LoVo (cell line): ENCODE data around the gene MGP.

Experiments
- DNase-seq: peaks from one replicate; pipeline ENCODE4 v3.0.0-alpha.2; 2016; ENCODE audit warnings: low spot score

MGP gene

GRCh38 chr12:14860490-14860889, 25.2 kb downstream of the MGP start:
- DNase-seq: no peak

DNA sequence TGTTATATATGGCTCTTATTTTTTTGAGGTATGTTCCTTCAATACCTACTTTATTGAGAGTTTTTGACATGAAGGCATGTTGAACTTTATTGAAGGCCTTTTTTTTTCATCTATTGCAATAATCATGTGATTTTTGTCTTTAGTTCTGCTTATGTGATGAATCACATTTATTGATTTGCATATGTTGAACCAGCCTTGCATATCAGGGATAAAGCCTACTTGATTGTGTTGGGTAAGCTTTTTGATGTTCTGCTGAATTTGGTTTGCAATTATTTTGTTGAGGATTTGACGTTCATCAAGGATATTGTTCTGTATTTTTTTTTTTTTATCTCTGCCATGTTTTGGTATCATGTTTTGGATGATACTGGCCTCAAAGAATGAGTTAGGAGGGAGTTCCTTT, 27.1 kb downstream of the MGP start:
- no peak for DNase-seq

GRCh38 chr12:14854586-14855183, 31.0 kb downstream of the MGP start:
- no peak for DNase-seq

DNA sequence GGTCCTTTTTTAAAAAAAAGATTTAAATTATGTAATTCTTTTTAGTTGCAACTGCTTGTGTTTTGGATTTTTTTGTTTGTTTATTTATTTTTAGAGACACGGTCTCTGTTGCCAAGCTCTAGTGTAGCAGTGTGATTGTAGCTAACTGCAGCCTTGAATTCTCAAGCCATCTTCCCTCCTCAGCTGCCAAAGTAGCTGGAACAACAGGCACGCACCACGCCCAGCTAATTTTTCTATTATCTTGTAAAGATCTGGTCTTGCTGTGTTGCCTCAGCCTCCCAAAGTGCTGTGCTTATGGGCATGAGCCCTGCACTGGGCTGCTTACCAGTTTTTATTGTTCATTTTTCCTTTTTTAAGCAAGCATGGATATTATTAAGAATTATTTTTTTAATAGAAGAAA, 31.7 kb downstream of the MGP start:
- no peak for DNase-seq

DNA sequence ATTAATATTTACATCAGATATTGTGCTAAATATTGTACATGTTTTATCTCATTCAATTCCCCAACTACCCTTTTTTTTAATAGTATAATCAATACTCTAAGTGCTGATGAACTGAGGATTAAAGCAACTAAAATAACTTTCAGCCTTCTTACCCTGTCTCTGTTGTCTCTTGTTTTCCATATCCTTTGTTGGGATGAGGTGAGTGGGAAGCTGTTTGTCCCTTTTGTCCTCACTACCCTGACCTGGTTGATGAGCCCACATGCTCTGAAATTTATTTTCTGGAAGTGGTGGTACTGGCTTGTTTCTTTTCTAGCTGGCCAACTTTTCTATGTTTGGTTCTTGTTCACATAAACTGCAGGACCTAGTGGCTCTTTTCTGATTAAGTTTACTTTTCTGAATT, 32.8 kb downstream of the MGP start:
- no peak for DNase-seq

DNA sequence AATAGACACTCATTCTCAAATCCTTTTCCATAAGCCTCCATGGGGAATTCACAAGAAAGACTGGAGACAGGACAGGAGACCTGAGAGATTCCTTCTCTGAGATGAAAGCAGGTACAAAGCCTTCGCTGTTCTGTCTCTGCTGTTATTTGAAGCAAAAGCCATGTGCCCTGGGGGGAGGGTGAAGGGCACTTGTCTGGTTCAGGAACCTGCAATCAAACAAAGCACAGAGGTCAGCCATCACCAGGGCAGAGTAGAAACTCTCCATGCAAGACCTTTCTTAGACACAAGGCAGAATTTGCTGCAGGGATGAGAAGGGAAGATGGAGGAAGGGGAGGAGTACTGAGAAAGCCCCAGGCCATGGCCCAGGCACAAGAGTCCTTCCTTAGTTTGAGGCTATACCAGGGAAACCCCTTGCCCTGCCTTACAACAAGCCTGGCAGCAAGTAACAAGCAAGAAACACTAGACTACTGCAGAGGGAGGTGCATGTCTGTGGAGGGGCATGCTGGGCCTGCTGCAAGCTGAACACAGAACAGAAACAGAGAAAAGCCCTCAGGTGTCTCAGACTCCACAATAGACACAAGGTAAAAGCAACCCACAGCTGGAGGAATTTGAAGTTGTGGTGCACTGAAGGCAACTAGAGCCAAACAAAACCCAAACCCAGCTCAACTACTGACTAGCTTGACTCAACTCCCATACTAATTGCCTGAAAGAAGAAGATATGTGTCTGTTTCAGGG, 34.6 kb downstream of the MGP start:
- no peak for DNase-seq

GRCh38 chr12:14849661-14850060, 36.0 kb downstream of the MGP start:
- DNase-seq: no peak

- no peak for DNase-seq
These were observed 38.6 kb downstream of the MGP start for GRCh38 chr12:14846876-14847580.

- DNase-seq: no peak
These were observed 39.5 kb downstream of the MGP start for GRCh38 chr12:14846042-14846587.

DNA sequence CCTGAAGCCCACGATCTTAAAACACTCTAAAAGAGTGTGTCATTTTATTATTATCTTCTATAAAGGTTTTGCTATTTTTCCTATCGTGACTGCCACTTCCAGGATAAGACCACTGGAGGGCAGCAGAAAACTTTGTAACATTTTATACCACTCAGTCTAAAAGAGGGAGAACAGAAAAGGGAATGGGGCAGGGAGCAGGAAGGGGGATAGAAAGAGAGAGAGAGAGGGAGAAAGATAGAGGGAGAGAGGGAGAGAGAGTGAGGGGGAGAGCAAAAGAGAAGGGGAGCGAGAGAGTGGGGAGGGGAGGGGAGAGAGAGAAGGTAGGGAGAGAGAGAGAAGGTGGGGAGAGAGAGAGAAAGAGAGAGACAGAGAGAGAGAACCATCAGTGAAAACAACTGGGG, 40.3 kb downstream of the MGP start:
- peak; percentile 72 for DNase-seq

DNA sequence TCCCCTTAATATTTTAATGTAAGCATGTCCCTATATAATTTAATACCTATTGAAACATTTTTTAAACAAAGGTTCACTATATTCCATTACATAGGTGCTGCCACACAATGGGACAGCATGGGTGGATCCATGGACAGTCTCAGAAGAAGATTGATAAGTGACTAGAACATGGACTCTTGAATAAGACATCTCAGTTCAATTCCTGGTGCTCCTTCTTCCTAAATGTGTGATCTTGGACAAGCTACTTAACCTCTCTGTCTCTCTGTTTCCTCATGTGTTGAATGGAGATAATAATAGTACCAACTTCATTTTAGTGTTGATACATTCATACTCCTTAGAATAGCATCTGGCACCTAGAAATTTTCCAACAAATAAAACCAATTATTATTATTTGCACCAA, 41.3 kb downstream of the MGP start:
- no peak for DNase-seq

DNA sequence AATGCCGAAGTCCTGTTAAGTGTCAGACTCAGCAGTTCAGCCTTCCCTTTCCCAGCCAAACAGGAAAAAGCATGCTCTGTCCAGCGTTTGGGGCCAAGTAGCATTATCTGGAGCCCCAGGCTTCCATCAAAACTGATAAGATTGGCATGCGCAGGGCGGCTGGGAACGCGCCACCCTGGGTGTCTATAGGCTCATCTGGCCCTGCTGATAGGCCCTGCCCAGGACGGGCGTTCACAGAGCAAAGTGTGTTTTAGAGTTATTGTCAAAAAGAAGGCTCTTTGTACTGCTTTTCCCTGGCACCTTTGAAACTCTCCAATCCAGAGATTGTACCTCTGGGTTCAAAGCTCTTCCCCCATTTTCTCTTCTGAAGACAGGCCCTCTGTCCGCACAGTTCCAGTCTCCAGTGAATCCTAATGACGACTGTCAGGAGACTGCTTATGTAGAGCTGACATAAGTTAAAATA, 42.2 kb downstream of the MGP start, which contains the start of gene ART4:
ART4 (minus strand) TSS at position 102 of the 463 bp plus-strand sequence. CDS start 413 bp downstream, outside the sequence.
- no peak for DNase-seq

- DNase-seq: no peak
These were observed 43.3 kb downstream of the MGP start for GRCh38 chr12:14842315-14842714.

GRCh38 chr12:14841761-14842160, 43.9 kb downstream of the MGP start:
- peak; percentile 39 for DNase-seq

DNA sequence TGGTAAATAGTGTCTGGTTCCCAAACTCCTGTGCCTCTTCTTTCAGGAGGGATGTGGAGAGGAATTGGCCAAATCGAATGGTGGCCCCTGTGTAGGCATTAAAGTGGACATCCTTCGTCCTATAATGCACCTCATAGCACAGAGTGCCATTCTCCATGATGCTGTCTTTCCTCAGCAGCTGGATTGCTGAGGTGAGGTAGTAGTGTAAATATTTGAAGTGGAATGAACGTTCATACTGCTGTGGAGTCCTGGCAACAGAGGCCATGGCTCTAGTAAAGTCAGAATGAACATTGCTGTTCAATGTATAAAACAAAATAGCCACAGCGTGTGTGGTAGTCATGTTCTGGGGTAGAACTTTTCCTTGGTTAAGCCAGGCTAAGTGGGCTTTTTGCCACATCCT, 45.0 kb downstream of the MGP start:
- DNase-seq: no peak

GRCh38 chr12:14839262-14839661, 46.4 kb downstream of the MGP start:
- DNase-seq: no peak

DNA sequence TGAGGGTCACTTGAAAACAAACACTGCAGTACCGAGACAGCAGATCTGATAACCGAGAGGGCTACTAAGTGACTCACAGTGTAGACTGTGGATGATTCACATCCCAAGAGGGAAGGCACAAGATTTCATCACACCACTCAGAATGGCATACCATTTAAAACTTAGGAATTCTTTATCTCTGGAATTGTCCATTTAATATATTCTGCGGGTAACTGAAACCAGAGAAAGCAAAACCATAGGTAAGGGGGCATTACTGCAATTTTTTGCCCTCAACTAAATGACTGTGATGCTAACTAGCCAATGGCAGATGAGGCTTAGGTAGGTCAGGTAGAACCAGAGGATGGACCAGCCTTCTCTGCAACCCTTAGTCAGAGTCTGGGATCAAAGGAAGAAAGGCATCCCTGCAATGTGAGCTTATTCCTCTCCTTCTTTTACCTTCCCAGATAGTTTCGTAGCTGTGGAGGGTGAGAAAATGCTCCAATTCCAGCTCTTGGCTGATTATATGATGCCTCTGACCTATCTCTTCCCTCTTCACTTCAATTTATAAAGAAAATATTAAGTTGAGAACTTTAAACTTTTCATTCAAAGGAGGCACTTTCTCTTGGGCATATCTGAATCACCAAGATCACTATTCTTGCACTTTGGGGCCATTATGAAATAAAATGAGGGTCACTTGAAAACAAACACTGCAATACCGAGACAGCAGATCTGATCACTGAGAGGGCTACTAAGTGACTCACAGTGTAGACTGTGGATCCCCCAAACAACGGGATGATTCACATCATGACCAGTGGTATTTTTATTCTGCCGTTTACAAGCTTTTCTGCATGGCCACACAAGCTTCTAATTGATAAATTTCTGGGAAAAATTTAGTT, 49.1 kb downstream of the MGP start:
- DNase-seq: peak; percentile 36

- no peak for DNase-seq
These were observed 51.1 kb downstream of the MGP start for GRCh38 chr12:14834509-14834908.

DNA sequence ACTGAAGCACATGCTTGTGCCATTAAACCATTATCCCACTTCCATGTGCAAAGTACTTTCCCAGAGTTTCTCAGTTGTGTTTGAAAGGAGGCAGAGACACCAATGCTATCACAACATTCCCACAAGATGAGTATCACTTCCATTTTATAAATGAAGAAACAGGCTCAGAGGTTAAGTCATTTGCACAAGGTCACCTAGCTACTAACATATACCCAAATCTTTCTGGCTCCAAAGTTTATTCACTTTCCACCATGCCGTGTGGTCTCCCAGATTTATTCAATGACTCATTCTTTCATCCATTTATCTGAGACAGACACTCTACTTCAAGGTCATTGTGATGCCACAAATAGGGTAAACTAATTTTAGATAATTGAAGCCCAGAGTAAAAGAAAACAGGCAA, 51.7 kb downstream of the MGP start:
- no peak for DNase-seq

GRCh38 chr12:14833336-14833735, 52.3 kb downstream of the MGP start:
- DNase-seq: no peak
